ENCODE measurements around the gene THY1.
"Not testable (repeated sequence)": the region's sequence is repeated elsewhere in the genome, so short reads cannot be mapped to it uniquely, and the experiment has no call there.

The THY1 gene

GRCh38 chr11:119461229-119461963 lies 38.4 kb upstream of the THY1 start:
- no peak for DNase-seq (ENCODE audit: insufficient read length, low spot score)
- TF ChIP-seq CTCF (IDR thresholded peaks at IDR 0.05; ENCODE audit: insufficient read depth, missing control alignments): no peak
- FAIRE-seq: no peak

GRCh38 chr11:119460582-119460981 lies 37.6 kb upstream of the THY1 start:
- FAIRE-seq (no peak), DNase-seq (ENCODE audit: insufficient read length, low spot score) (no peak)
- no peak for TF ChIP-seq CTCF (IDR thresholded peaks at IDR 0.05; ENCODE audit: insufficient read depth, missing control alignments)

- DNase-seq (ENCODE audit: insufficient read length, low spot score) (no peak), FAIRE-seq (no peak)
- no peak for TF ChIP-seq CTCF (IDR thresholded peaks at IDR 0.05; ENCODE audit: insufficient read depth, missing control alignments)
Observed at GRCh38 chr11:119460097-119460496, 37.1 kb upstream of the THY1 start.

- TF ChIP-seq CTCF (IDR thresholded peaks at IDR 0.05; ENCODE audit: insufficient read depth, missing control alignments): no peak
- no peak for DNase-seq (ENCODE audit: insufficient read length, low spot score)
- FAIRE-seq: no peak
Observed at GRCh38 chr11:119459293-119459976, 36.5 kb upstream of the THY1 start.

- DNase-seq (ENCODE audit: insufficient read length, low spot score); FAIRE-seq: not testable (repeated sequence)
Observed at GRCh38 chr11:119455708-119456107, 32.7 kb upstream of the THY1 start.

- not testable (repeated sequence) for DNase-seq (ENCODE audit: insufficient read length, low spot score); FAIRE-seq
Observed at GRCh38 chr11:119455241-119455640, 32.3 kb upstream of the THY1 start.

- no peak for FAIRE-seq
Observed at GRCh38 chr11:119453881-119454280, 30.9 kb upstream of the THY1 start.

More at GRCh38 chr11:119453881-119454280, 30.9 kb upstream of the THY1 start:
- TF ChIP-seq CTCF (IDR thresholded peaks at IDR 0.05; ENCODE audit: insufficient read depth, missing control alignments): no peak
- no peak for DNase-seq (ENCODE audit: insufficient read length, low spot score)
